H9 (cell line): ENCODE measurements around the gene MMP19. TPM values are rescaled to one million over a fixed set of nuclear protein-coding genes. Genes with fewer than 3 reads are reported as not detected.

Experiments
- DNase-seq: peaks from one replicate; pipeline ENCODE4 v3.0.0-alpha.2; 2017
- H2AFZ ChIP-seq: one replicate; pipeline ENCODE4 v1.6.1; 2013; ENCODE audit warnings: mild to moderate bottlenecking, low read length, control low read depth, moderate library complexity
- H2AK5ac ChIP-seq: 2 replicates; pipeline ENCODE4 v1.6.1; 2013; ENCODE audit warnings: low read length, control low read depth, mixed read lengths; ENCODE audit not compliant: insufficient read length
- H2BK120ac ChIP-seq: one replicate; pipeline ENCODE4 v1.6.1; 2013; ENCODE audit warnings: low read depth, mild to moderate bottlenecking, low read length, control low read depth, inconsistent platforms; ENCODE audit not compliant: poor library complexity, severe bottlenecking
- H2BK12ac ChIP-seq: 2 replicates; pipeline ENCODE4 v1.6.1; 2013; ENCODE audit warnings: low read length, control low read depth, mixed read lengths, low read depth; ENCODE audit not compliant: insufficient read length
- H2BK15ac ChIP-seq: 2 replicates; pipeline ENCODE4 v1.6.1; 2013; ENCODE audit warnings: low read depth, low read length, control low read depth
- H2BK20ac ChIP-seq: one replicate; pipeline ENCODE4 v1.6.1; 2013; ENCODE audit warnings: low read depth, mild to moderate bottlenecking, low read length, control low read depth, inconsistent platforms; ENCODE audit not compliant: poor library complexity, severe bottlenecking
- H2BK5ac ChIP-seq: 2 replicates; pipeline ENCODE4 v1.6.1; 2013; ENCODE audit warnings: low read length, control low read depth, mixed read lengths; ENCODE audit not compliant: insufficient read length
- H3K14ac ChIP-seq: 2 replicates; pipeline ENCODE4 v1.6.1; 2013; ENCODE audit warnings: low read length, control low read depth; ENCODE audit not compliant: insufficient read depth
- H3K18ac ChIP-seq: 2 replicates; pipeline ENCODE4 v1.6.1; 2013; ENCODE audit warnings: low read depth, mild to moderate bottlenecking, mixed read lengths, low read length, control low read depth; ENCODE audit not compliant: insufficient read length
- H3K23ac ChIP-seq: 2 replicates; pipeline ENCODE4 v1.6.1; 2013; ENCODE audit warnings: low read length, control low read depth, mixed read lengths, low read depth; ENCODE audit not compliant: insufficient read length
- H3K23me2 ChIP-seq: 2 replicates; pipeline ENCODE4 v1.6.1; 2013; ENCODE audit warnings: low read depth, mild to moderate bottlenecking, mixed read lengths, low read length, control low read depth; ENCODE audit not compliant: insufficient read length, poor library complexity, severe bottlenecking
- H3K27ac ChIP-seq: 2 replicates; pipeline ENCODE4 v1.5.1; 2013; ENCODE audit warnings: low read length, control low read depth, mixed read lengths, low read depth; ENCODE audit not compliant: insufficient read length
- H3K27me3 ChIP-seq: 2 replicates; pipeline ENCODE4 v1.6.1; 2013; ENCODE audit warnings: low read length, control low read depth, inconsistent platforms; ENCODE audit not compliant: insufficient read depth
- H3K4ac ChIP-seq: 2 replicates; pipeline ENCODE4 v1.6.1; 2013; ENCODE audit warnings: low read depth, mild to moderate bottlenecking, control low read depth, inconsistent platforms, low read length, moderate library complexity
- H3K4me1 ChIP-seq: 2 replicates; pipeline ENCODE4 v1.6.1; 2013; ENCODE audit warnings: low read length, control low read depth, inconsistent platforms; ENCODE audit not compliant: insufficient read depth
- H3K4me2 ChIP-seq: 2 replicates; pipeline ENCODE4 v1.6.1; 2013; ENCODE audit warnings: low read length, control low read depth, mixed read lengths; ENCODE audit not compliant: insufficient read length, insufficient read depth
- H3K56ac ChIP-seq: 2 replicates; pipeline ENCODE4 v1.6.1; 2013; ENCODE audit warnings: low read depth, mild to moderate bottlenecking, mixed read lengths, low read length, control low read depth; ENCODE audit not compliant: insufficient read length
- H3K79me1 ChIP-seq: 2 replicates; pipeline ENCODE4 v1.6.1; 2013; ENCODE audit warnings: low read depth, mild to moderate bottlenecking, moderate library complexity, low read length, control low read depth, inconsistent platforms; ENCODE audit not compliant: insufficient read depth, poor library complexity, severe bottlenecking
- H3K79me2 ChIP-seq: 2 replicates; pipeline ENCODE4 v1.6.1; 2013; ENCODE audit warnings: low read length, control low read depth, inconsistent platforms; ENCODE audit not compliant: insufficient read depth
- H3K9ac ChIP-seq: 2 replicates; pipeline ENCODE4 v1.6.1; 2013; ENCODE audit warnings: low read length, control low read depth, mixed read lengths; ENCODE audit not compliant: insufficient read length; ENCODE audit errors: extremely low read depth
- H3K9me3 ChIP-seq: one replicate; pipeline ENCODE4 v1.6.1; 2013; ENCODE audit warnings: low read depth, low read length, inconsistent platforms; ENCODE audit not compliant: control insufficient read depth
- H3T11ph ChIP-seq: one replicate; pipeline ENCODE4 v1.6.1; 2013; ENCODE audit warnings: mild to moderate bottlenecking, low read length, control low read depth, inconsistent platforms
- H4K20me1 ChIP-seq: one replicate; pipeline ENCODE4 v1.6.1; 2013; ENCODE audit not compliant: control insufficient read depth, insufficient read length, insufficient read depth
- H4K5ac ChIP-seq: 2 replicates; pipeline ENCODE4 v1.6.1; 2013; ENCODE audit warnings: low read depth, mild to moderate bottlenecking, mixed read lengths, low read length, control low read depth; ENCODE audit not compliant: insufficient read length
- H4K8ac ChIP-seq: replicated peaks from 2 replicates; pipeline ENCODE4 v1.6.1; 2013; ENCODE audit warnings: low read length, control low read depth, mixed read lengths, low read depth; ENCODE audit not compliant: insufficient read length
- H4K91ac ChIP-seq: 2 replicates; pipeline ENCODE4 v1.6.1; 2013; ENCODE audit warnings: low read depth, mild to moderate bottlenecking, moderate library complexity, mixed read lengths, low read length, control low read depth; ENCODE audit not compliant: insufficient read length
- H3K27ac Mint-ChIP-seq, 3 experiments: 2 replicates in 2 of 3; 3 replicates in 1 of 3; pipeline ENCODE4 v1.8.0; 2020 to 2021; ENCODE audit warnings: mixed read lengths in 3 of 3, mild to moderate bottlenecking in 1 of 3, moderate library complexity in 1 of 3
- H3K27me3 Mint-ChIP-seq: 2 replicates; pipeline ENCODE4 v1.8.0; 2021; ENCODE audit warnings: low read depth, mild to moderate bottlenecking, moderate library complexity, mixed read lengths
- H3K36me3 Mint-ChIP-seq, 3 experiments: 2 replicates in 2 of 3; 3 replicates in 1 of 3; pipeline ENCODE4 v1.8.0; 2020 to 2021; ENCODE audit warnings: low read depth in 3 of 3, mixed read lengths in 3 of 3; ENCODE audit not compliant: insufficient read depth in 1 of 3
- H3K4me1 Mint-ChIP-seq, 2 experiments: 2 replicates each; pipeline ENCODE4 v1.8.0; 2020; ENCODE audit warnings: mixed read lengths in 2 of 2
- H3K4me3 Mint-ChIP-seq, 2 experiments: 2 replicates in 1 of 2; 3 replicates in 1 of 2; pipeline ENCODE4 v1.8.0; 2020 to 2021; ENCODE audit warnings: mild to moderate bottlenecking in 2 of 2, mixed read lengths in 2 of 2, moderate library complexity in 1 of 2
- H3K9me3 Mint-ChIP-seq, 2 experiments: 2 replicates in 1 of 2; 3 replicates in 1 of 2; pipeline ENCODE4 v1.8.0; 2020; ENCODE audit warnings: mild to moderate bottlenecking in 2 of 2, mixed read lengths in 2 of 2, moderate library complexity in 1 of 2
- WGBS: extraction: QIAGEN DNeasy Blood & Tissue Kit; methylation state at CpG from one replicate; pipeline ENCODE4 v1.1.7; 2013; ENCODE audit warnings: missing lambda C conversion rate, low lambda C conversion rate, mixed read lengths; ENCODE audit not compliant: insufficient read length; ENCODE audit errors: extremely low coverage; 5-methylcytosine and 5-hydroxymethylcytosine counted together
- total RNA-seq: library from RNA; stranded (reverse); gene quantifications from 2 replicates; pipeline ENCODE4 v1.2.1, GENCODE V29; 2021
- TF ChIP-seq, protein P1 (sequence below): fragments of 200-600 bp; sonication (generic); conservative IDR thresholded peaks from 3 replicates; pipeline ENCODE4 v1.8.0; 2021; ENCODE audit warnings: antibody characterized with exemption, mild to moderate bottlenecking

Gene MMP19
- total RNA-seq, 1 experiment from 2014 or later, result 1.7 TPM

DNA sequence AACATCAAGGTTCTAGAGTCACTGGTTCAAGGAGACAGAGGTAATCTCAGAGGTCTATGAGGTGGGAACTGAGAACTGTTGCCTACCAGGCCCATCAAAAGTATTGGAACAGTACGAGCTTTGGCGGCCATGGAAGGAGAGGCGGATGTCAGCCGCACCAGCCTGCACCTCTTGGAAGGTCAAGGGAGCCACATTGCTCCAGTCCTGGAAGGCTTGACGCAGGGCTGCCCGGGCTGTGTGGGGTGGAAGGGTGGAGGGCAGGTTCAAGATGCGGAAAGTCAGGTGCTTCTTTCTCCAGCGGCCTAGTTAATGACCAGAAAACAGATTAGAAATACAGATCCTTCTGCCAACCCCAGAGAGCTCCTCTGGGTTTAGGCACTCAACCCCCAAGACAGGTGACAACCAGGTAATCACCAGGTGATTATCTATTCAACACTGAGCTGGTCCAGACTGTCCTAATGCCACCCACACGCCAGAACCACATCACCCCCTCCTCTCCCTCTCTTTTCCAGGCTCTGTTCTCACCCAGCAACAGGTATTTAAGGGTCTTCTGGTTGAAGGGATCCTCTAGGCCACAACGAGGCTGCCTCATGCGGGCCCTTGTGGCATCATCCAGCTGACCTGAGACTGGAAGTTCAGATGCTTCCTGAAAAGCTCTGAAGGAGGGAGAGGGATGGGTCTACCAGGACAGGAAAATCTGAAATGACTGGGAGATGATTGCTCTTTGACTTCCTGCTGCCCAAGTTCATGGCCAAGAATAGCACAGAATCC, 2.0 kb downstream of the MMP19 start:
- no peak overlapping the region for H3K27ac Mint-ChIP-seq
- no peak overlapping the region for H2BK15ac ChIP-seq
- H3K9me3 ChIP-seq, result no peaks in the 10 kb centered on the region
- H3K14ac ChIP-seq, result no peak overlapping the region
- 0 out of 7 replicates have a peak, but pooled peaks cover 0 to 2% (median 0%) of the 10 kb centered on the region in 3 experiments for H3K36me3 Mint-ChIP-seq
- H3K79me1 ChIP-seq, result no peaks in the 10 kb centered on the region
- H3K4ac ChIP-seq, result no peak overlapping the region
- no peak overlapping the region for H3K4me3 Mint-ChIP-seq
- H3K79me2 ChIP-seq, result no peaks in the 10 kb centered on the region
- H2BK5ac ChIP-seq, result no peak overlapping the region
- H3K56ac ChIP-seq, result no peak overlapping the region
- H4K91ac ChIP-seq, result no peak overlapping the region
- WGBS, result no CpG with 5 or more reads among the region's 11 CpGs
- H3K23ac ChIP-seq, result no peak overlapping the region
- no peak overlapping the region for H4K8ac ChIP-seq
- H2AK5ac ChIP-seq, result no peak overlapping the region
- H3K27me3 Mint-ChIP-seq, result peaks cover 2% of the 10 kb centered on the region; the same call in 1 of the 2 replicates
- H2BK120ac ChIP-seq, result no peak overlapping the region
- no peaks in the 10 kb centered on the region for H3K27me3 ChIP-seq
- no peak overlapping the region for H3K4me2 ChIP-seq
- DNase-seq, result no peak
- no peak overlapping the region for H3K9ac ChIP-seq
- H3K27ac ChIP-seq, result no peak overlapping the region
- peaks cover 3% of the 10 kb centered on the region for H4K20me1 ChIP-seq
- H2BK20ac ChIP-seq, result no peak overlapping the region
- no peak overlapping the region for H2BK12ac ChIP-seq
- no peaks in the 10 kb centered on the region; the same call in 1 of the 2 replicates for H3K4me1 ChIP-seq
- no peaks in the 10 kb centered on the region for H3K9me3 Mint-ChIP-seq
- H3K23me2 ChIP-seq, result no peaks in the 10 kb centered on the region
- TF ChIP-seq, protein P1, sequence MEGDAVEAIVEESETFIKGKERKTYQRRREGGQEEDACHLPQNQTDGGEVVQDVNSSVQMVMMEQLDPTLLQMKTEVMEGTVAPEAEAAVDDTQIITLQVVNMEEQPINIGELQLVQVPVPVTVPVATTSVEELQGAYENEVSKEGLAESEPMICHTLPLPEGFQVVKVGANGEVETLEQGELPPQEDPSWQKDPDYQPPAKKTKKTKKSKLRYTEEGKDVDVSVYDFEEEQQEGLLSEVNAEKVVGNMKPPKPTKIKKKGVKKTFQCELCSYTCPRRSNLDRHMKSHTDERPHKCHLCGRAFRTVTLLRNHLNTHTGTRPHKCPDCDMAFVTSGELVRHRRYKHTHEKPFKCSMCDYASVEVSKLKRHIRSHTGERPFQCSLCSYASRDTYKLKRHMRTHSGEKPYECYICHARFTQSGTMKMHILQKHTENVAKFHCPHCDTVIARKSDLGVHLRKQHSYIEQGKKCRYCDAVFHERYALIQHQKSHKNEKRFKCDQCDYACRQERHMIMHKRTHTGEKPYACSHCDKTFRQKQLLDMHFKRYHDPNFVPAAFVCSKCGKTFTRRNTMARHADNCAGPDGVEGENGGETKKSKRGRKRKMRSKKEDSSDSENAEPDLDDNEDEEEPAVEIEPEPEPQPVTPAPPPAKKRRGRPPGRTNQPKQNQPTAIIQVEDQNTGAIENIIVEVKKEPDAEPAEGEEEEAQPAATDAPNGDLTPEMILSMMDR, result no peak
- peaks cover 21 to 23% of the 10 kb centered on the region in 2 experiments for H3K4me1 Mint-ChIP-seq
- no peak overlapping the region for H2AFZ ChIP-seq
- H4K5ac ChIP-seq, result no peak overlapping the region
- H3T11ph ChIP-seq, result no peak overlapping the region
- H3K18ac ChIP-seq, result no peak overlapping the region
